T1000 (cell line): ENCODE measurements around the gene RBM5.

Experiments
- DNase-seq: peaks from one replicate; lab custom pipeline; 2025; ENCODE audit warnings: mixed read lengths; lab: John Stamatoyannopoulos, UW

Gene RBM5

DNA sequence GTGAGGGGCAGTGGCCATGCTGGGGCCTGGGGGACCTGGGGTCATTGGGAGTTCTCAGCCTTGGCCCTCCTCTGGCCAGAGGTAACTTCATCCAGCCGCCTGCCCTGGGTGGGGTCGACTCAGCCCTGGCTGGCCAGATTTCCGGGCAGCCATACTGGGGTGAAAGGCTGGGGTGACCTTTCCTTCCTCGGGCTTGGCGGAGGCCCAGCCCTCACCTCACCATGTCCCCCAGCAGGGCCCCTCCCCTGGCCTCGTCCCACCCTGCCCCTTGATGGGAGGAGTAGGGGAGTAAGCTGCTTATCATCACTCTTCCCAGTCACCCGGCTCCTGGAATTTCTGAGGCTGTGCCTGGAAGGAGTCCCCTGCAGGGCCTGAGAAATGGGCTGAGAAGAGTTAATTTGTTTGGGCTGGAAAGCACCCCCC is 71.9 kb downstream of the RBM5 start:
- no peak for DNase-seq

DNA sequence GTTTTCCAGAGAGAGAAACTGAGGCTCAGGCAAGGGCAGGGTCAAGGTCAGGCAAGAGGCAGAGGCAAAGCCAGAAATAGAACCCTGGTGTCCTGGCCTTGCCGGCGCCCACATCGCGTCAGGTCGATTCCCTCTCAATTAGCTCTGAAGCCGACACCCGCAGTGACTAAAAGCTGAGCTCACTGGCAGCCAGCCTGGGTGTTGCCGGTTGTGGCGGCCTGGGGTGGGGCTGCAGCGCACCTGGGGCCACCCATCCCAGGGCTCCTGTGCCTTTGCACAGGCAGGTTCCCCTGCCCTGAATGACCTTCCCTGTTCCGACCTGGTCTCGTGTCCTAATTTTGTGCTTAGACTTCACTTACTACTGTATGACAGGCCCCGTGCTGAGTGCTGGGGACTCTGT is 72.6 kb downstream of the RBM5 start:
- no peak for DNase-seq

DNA sequence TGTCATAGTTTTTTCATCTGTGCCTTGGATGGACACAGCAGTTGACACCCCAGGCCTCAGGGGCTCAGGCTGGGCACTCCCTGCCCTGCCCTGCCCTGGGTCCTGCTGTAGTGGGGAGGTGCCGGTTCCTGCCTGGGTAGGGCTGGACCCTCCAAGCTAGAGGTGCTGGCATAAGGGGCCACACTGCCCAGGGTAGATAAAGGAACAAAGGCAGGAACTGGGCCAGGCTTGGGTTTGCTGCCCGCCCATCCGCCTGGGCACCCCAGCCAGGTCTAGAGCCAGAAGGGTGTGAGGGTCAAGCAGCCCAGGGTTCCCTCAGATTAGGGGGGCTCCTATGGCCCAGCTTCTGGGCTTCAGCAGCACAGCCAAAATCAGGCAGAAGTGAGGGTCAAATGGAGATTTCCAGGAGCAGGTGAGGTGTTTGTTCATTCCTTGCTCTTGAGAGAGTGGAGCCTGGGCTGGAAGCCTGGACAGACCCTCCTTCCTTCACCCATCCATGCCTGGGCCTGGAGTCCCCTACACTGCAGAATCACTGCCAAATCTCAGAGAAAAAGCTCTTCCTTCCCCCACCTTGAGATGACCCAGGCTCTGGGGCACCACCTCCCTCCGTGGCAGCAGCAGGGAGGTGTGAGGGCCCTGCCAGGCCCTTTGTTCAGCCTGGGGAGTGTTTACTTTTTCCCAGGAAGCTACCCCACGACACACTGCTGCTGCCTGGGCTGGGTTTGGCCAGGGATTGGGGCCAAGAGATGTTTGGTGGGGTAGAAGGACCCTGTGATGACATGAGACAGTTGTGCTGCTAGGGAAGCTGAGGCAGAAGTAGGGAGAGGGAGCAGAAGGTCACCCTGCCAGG is 73.5 kb downstream of the RBM5 start:
- no peak for DNase-seq

DNA sequence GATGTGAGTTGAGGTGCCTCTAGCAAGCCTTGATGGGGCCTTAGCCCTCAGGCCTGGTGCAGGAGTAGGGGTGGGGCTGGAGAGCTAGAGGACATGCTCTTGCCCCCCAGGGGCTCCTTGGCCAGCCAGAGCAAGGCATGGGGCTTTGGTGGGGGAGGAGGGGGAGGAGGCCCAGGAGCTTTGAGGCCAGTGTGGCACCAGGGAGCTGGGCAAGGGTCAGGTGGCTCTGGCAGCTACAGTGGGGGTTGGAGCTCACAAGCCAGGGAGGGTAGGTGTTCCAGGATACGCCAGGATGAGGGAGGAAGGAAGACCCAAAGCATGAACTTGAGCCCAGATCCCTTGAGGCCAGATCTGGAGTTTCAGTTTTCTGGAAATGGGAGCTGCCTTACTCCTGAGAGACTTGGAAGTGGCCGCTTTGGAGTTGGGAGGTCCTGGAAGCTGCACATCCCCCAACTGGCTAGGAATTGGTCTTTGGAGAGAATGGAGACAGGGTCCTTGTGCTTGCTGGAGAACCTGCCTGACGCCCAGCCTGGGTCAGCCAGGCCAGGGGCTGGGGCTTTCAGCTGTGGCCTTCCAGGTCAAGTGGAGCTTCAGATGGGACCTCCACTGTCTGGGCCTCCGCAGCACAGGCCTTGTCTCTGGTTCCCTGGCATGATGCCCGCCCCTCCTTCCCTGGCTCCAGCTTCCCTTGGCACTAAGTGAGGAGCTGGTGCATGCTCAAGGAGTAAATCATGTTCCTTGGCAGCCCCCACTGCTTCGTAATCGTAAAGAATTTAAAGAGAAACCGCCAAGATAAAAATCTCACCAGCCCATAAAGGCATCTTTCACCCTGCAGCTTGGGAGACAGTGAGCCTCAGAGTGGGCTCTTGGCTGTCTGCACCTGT is 75.1 kb downstream of the RBM5 start:
- DNase-seq: peak; percentile 71

DNA sequence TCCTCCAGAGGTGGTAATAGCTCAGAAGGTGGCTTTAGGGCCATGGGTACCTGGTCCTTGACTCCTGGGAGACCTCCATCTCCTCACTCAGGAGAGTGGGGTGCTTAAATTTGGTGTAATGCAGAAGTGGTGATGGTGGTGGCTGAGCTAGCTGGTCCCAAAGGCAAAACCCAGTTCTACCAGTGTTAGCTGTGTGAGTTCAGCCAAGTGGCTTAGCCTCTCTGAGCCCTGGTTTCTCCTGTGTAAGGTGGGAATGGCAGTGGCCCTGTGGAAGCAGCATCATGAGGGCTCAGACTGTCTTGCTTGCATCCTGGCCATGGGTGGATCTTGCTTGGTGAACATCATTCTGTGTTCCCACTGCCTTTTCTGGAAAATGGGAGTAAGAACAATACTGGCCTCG is 75.8 kb downstream of the RBM5 start:
- DNase-seq: no peak

DNA sequence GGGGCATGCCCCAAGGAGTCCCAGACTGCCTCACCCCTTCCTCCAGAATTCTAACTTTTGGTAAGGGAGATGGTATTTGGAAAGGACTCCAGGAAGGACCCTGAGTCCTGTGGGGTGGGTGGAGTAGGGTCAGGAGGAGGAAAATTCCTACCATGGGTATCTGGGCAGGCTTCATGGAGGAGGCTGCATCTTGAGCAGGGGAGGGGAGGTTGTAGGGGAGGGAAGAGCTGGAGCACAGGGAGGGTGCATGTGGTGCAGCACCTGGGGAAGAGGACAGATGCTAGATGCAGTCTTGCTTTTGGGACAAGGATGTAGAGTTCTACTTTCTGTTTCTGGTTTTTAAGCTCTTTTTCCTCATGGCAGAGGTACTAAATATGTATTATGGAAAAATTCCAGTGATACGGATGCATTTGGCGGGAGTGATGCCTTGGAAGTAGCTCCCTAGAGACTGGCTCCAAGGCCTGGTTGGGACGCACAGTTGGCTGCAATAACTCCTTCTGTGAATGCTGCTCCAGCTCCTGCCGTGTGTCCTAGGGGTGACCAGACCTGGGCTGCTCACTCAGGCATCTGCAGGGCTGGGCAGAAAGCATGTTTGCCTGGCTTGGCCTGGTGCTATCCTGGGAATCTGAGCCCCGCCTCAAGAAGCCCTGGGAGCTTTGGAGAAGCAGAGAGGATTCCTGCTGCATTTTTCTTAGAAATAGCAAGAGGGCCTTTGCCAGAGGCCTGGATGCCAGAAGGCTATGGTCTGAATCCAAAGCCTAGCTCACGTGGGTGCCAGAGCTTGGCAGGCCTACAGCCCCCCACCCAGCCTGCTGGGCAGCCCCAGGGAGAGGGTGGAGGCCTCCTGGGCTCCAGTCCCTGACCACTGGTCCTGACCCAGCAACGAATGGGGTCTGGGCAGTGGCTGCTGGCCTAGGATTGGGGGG is 76.5 kb downstream of the RBM5 start:
- DNase-seq: no peak

DNA sequence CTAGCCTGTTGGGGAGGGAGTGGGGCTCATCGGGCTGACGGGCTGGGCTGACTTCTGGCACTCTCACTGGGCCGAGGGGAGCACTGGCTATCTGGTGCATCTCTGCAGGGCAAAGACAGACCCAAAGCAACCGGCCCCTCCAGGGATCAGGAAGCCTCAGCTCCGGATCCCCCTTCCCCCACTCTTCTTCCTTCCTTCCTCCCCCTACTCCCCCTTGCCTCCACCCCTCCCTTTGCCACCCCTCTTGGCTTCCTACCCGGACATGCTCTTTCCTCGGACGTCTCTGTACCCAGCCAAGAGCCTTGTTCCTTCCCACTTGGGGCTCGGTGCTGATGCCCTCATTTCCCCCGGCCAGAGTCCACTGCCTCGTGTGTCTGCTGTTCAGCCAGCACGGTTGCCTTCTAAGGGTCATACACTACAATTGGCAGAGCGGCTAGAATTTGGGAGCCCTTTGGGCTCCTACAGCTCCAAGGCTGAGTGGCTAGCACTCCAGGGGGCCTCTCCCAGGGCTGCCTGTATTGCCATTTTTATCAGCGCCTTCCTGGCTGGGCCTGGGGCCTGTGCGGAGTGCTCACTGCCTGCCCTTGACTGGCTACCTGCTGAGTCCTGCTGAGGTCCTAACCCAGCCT is 77.3 kb downstream of the RBM5 start:
- DNase-seq: no peak

DNA sequence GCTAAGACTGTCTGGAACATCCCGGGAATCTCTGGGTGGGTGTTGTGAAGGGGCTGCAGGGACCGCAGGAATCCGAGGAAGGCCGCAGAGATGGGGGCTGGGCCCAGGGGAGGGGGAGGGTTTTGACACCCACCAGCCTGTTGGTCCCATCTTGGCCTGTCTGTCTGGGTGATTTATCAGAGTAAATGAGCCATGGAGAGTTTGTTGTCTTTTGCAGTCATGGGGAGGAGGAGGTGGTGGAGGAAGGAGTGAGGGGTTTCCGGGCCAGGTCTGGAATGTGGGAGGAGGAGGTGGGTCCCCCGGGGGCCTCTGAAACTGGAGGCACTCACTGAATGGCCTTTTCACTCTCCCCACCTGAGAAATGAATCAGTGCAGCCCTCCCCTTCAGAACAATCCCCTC is 77.9 kb downstream of the RBM5 start:
- DNase-seq: no peak

DNA sequence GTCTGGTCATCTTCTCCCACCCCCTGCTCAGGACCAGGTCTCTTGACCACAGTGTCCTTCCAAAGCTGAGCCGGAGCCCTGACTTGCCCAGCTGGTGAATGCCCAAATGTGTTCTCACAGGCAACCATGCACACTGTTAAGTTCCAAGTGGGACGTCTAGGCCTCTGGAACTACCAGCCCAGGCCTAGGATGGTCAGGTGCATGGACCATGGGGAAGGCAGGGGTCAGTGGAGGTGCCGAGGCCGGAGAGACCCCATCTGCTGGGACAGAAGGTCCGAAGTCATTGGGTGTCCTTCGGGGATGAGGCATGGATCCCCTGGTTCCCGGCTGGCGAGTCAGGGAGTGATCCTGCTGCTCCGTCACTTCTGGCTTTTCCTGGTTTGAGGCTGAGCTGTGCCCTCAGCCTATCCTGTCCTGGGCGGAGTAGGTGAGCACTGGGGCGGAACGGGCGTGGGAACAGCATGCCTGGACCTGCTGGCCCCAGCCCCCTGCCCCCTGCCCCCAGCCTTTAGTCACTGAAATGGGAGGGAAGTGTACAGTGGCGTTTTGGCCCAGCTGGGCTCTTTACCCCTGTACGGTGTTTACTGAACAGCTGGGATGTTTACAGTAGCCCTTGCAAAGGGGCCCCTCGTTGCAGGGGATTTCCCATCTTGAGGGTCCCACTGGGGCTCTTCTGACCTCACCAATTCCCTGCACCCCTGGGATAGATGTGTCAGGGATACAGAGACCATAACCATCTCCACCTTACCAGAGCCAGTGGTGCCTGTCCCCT is 78.5 kb downstream of the RBM5 start:
- no peak for DNase-seq

DNA sequence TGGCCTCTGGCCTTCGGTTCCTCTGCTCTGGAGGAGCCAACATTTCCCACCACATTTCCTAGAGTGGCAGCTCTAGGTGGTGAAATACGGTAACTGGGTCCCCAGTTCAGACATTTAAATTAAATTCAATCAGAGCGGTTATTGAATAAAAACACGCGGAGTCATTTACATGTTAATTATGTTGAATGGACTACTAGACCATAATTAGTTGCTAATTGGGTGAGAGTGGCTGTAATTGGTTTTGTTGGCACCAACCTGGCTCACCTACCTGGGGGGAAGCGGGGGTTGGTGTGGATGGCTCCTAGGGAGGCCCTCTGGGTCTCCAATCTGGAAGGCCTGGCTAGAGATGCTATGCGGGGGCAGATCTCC is 79.1 kb downstream of the RBM5 start:
- no peak for DNase-seq

DNA sequence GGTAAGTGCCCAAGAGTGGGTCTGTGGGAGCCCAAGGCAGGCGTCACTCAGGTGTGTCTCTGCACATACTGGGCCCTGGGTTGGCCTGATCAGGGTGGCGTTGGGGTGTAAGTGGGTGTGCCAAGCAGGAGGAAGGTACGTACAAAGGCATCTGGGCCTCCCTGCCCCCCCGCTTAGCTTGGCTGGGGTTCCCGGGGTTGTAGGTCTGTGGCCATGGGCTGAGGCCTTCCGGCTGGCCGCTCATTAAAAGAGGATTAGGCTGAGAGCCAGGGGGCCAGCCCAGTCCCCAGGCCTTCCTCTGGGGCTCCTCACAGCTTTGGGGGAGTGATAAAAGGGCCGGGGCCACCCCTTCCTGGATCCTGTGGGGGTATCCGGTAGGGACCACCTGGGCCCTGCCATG is 79.7 kb downstream of the RBM5 start:
- DNase-seq: no peak
